Suppressor macrophage (primary cell): ENCODE measurements around the gene VIT.

Experiments
- DNase-seq, 4 experiments: peaks; one replicate each; pipeline ENCODE4 v3.0.0-alpha.2; 2020 to 2022

Gene VIT

DNA sequence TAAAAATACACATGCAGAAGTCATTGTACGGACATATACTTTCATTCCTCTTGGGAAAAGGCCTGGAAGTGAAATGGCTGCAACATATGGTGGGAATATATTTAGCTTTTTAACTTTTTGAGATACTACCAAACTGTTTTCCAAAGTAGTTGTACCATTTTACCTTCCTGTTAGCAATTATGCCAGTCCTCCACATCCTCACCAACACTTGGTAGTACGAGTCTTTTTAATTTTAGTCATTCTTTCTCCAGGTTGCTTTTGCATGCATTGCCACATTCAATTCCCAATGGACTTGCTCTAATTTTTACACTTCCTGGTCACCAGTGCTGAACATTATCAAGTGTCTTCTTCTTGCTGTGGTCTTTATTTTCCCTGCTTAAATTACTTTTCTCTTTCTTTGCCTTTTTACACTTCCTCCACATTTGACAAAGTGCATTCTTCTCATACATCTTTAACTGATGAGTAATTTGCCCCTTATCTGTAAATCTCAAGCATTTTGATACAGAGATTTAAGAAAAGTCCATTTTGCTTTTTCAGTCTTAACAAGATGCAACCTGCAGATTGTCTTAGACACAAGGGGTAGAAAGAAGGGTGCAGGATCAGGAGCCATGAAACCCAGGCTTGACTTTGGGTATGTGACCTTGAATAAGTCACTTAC is 14.5 kb downstream of the VIT start:
- no peak for DNase-seq

DNA sequence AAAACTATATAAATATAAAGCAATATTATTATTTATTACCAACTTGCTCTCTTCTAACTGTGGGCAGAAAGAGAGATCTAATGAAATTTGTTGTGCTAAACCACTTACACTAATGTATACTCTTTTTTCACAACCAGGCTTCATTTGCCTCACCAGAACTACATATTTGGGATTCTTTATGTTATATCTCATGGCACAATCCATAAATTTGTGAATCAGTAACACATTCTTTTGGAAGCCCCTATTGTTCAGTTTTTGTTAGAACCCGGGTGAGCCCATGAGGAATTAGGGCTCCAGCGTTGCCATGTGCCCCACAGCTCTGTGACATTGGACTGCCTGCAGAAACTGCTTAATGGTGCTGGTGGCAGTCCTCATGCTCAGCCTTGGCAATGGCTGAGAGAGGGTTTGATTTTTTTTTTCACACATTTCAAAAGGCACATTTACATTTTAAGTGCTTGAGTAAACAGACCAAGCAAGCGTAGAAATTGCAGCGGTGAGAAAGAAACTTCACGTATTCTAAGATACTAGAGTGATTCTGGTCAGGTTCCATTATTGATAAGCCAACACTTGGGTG is 15.3 kb downstream of the VIT start:
- DNase-seq, result no peak

DNA sequence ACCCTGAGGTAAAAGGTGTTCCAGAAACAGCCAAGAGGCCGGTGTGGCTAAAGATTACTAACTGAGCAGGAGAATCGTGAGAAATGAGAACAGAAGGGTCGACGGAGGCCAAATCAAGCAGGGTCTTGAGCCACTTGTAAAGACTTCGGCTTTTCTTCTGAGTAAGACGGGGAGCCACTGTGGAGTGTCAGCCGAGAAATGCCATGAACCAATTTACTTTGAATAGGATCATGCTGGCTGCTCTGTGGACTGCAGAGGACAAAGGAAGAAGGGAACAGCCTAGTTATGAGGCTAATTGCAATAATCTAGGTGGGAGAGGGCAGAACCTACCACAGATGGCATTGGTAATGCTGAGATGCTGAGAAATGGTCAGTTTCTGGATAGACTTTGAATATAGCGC is 16.8 kb downstream of the VIT start:
- no peak for DNase-seq

DNA sequence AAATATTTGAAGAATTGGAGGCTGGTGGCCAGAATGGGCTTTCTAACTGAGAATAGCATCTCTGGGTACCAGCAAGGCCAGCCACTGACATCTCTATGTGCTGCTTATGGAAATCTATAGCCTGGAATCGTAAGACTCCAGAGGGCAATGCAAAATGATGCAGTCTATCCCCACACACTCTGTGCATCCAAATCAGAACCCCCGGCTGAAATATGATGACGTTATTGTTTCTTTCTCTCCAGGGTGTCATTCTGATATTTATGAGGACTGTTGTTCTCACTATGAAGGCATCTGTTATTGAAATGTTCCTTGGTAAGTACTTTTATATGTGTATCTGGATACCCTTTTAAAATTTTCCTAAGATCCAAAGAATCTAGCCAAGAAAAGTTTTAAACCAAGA is 19.6 kb downstream of the VIT start:
- DNase-seq, result no peak

DNA sequence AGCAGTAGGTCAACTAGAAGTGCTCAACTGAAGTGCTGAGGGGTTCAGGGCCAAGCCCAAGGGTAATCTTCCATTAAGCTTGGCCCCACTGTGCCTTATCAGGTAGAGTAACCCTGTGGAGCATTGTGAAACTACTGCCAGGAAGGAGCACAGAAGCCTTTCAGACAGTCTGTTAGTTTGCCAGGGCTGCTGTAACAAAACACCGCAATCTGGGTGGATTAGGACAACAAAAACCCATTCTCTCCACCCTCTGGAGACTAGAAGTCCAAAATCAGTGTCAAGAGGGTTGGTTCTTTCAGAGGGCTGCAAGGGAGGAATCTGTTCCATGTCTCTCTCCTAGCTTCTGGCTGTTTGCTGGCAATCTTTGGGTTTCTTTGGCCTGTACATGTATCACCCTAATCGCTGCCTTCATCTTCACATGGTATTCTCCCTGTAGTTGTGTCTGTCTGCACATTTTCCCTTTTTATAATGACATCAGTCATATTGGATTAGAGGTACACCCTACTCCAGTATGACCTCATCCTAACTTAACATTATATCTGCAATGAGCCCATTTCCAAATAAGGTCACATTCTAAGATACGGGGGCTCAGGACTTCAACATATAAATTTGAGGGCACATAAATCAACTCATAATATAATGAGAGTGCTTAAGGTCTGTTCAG is 21.2 kb downstream of the VIT start:
- DNase-seq, result no peak

DNA sequence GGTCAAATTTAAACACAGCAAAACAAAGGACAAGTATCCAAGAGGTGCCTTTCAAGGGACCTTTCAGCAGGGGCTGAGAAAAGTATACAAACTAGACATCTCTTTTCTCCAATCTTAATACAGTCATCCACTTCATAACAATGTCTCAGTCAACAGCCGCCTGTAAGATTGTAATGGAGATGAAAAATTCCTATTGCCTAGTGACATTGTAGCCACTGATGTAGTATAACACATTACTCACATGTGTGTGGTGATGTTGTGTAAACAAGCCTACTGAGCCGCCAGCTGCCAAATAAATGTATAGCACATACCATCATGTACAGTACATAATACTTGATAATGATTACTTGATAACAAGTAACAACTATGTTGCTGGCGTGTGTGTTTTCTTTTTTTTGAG is 31.0 kb downstream of the VIT start:
- DNase-seq, result no peak

DNA sequence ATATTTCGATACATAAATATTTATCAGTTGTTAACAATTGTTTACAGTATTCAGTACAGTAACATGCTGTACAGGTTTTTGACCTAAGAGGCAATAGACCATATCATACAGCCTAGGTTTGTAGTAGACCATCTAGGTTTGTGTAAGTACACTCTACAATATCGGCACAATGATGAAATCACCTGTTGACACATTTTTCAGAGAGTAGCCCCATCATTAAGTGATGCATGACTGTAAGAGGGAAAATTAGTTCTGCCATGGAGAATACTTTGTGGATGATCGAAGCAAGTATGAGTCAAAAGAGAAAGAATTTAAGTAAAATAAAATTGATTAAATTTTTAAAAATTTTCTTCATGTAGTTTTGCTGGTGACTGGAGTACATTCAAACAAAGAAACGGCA is 32.6 kb downstream of the VIT start:
- DNase-seq, result no peak

DNA sequence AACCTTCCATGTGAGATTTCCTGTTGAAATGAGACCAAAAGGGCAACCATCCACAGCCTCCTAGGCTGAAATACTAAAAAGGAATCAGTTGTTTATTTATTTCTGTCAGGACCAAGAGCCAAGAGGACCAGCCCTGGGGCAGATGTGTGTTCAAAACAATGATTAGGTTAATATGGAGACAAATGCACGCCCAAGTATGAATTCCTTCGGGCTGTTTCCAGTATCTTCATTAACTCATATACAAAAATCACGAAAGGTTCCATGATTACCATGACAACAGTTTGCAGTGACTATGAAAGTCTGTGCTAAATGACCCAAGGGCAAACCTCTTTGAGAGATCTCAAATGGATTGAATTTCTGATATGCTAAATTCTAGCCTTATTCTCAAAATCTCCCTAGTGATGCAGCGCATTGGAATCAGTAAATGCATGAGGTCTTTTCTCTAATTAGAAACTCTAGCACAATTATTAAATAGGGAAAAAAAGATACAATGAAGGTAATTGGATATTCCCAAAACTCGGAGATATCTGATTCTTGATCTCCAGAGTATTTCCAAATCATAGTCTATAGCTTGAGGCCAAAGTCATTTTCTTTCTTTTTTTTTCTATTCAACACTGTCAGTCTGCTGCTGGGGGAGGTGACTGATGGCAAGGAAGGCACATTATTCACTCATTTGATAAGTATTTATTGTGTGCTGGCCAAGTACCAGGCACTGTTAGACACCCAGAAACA is 35.6 kb downstream of the VIT start:
- no peak for DNase-seq

DNA sequence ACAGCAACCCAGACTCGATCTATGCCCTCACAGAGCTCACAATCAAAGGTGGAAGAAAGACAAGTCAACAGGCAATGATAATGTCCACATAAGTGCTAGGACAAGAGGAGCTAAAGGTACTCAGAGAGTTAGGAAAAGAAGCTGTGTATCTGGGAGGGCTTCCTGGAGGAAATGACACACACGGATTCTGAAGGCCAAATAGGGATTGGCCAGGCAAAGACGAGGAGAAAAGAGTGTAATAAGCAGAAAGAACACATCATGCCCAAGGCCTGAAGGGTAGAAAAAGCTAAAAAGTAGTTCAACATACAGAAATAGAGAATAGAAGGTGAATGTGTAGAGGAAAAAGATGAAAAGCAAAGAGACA is 36.1 kb downstream of the VIT start:
- no peak for DNase-seq

DNA sequence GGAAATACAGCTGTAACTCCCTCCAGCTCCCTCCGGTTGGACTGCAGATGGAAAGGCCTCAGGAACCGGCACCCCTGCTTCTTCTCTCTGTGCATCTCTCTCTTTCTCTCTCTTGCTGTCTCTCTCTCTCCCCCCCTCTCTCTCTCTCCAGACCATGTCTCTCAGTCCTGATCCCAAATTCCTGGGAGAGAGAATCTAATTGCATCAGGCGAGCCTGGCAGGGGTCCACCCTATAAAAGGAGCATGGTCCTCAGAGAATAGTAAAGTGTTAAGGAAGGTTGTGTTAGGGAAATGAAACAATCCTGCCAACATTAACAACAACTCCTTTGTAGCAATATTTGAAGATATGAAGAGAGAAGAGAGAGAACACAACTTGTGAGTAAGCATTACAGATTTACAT is 36.7 kb downstream of the VIT start:
- no peak for DNase-seq

DNA sequence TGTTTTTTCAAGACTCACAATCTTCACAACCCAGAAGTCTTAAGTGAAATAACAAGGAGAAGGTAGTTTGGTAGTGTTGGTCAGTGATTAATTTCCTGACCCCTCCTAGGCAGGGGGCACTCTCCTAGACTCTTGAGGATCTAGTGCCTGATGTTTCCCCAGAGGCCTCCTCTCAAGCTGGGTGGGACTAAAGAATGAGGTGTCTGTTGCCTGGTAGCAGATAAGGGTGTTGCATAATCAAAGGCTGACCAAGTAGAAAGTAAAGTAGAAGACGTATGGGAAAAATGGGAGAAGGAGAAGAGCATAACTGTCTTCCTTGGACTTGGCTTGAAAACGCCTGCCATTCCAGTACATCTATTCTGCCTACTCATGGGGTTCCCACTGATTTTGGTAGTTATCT is 37.8 kb downstream of the VIT start:
- no peak for DNase-seq

DNA sequence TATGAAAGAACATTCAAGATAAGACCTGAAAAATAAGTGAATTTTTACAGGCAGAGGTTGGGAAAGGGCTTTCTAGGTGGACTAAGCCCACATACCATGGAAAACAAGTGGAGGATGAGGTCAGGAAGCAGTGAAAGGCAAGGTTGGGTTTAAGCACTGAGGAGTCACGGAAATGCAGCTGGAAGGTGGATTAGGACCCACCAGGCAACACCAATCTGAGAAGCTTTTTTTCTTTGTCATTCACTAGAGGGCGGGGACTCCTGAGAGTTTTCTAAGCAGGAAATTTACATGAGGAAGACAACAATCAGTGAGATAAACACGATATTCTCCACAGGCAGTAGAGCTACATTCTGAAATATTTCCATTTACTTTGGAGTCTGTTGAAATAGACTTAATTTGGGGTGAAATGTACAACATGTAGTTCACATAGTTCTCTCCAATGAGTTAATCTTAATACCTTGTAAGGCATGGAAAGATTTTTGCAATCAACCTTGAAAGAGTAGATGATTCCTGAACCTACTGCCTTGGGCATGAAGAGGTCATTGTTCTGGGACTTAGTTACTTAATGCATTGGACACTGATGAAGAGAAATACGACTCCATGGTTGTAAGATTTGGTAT is 40.7 kb downstream of the VIT start:
- no peak for DNase-seq

DNA sequence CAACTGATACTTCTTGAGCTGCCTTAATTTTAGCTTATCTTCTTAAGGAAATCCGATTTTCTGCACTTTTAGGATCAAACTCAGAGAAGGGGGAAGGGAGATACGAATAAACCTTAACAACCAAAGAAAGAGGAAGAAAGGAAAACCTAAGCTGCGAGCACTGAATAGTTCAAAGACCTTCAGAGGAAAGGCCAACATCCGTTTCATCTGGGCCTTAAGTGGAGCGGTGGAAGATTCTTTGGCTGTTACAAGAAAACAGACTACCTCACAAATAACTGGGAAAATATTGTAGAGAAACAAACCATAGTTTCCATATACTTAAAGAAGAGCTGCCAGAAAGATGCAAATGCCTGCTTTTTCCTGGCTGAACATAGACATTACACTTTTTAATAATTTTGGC is 43.6 kb downstream of the VIT start:
- DNase-seq, result peak in 1 of 4 experiments; percentile 18

DNA sequence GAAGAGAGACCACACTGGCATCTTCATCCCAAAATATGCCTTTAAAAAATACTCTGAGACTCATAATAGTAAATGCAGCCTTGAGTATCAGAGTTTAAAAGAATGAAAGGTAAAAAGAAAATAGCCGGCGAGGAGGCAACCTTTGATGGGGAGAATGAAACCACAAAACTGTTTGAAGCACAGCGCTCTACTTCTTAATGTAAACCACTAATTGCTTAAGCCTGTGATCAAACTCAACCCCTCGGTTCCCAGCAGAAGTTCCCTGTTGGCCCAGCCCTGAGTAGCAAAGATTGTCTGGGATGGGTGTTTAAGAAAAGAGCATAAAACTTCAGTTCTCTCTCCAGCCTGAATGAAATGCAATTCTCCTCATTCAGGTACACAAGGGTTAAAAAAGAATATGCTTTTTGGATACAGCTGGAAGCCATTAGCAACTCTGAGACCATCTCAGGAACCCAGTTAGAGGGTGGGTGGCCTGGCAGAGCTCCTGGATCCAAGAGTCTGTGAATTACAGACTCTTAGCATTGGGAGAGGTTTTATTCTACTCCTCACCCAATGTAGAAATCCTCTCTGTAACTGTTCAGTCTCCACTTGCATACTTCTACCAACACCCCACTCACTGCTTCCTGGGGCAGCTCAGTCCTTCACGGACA is 44.8 kb downstream of the VIT start:
- DNase-seq, result no peak

DNA sequence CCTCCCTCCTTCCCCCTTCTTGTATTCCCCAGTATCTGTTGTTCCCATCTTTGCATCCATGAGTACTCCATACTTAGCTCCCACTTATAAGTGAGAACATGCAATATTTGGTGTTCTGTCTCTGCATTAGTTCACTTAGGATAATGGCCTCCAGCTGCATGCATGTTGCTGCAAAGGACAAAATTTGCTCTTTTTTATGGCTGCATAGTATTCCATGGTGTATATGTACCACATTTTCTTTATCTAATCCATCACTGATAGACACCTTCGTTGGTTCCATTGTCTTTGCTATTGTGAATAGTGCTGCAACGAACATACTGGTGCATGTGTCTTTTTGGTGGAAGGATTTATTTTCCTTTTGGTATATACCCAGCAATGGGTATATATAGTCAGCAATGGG is 47.4 kb downstream of the VIT start:
- DNase-seq, result no peak

DNA sequence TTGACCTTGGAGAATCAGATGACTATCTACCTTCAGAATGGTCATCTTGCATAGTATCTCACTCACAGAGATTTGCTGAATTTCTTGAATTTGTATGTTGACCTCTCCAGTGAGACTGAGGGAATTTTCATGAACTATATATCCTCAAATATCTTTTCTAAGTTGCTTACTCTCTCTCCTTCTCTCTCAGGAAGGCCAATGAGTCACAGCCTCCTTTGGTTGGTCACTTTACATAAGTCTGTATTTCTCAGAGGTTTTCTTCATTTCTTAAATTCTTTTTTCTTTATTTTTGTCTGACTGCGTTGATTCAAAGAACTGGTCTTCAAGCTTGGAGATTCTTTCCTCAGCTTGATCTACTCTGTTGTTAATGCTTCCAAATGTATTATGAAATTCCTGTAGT is 51.7 kb downstream of the VIT start:
- no peak for DNase-seq

DNA sequence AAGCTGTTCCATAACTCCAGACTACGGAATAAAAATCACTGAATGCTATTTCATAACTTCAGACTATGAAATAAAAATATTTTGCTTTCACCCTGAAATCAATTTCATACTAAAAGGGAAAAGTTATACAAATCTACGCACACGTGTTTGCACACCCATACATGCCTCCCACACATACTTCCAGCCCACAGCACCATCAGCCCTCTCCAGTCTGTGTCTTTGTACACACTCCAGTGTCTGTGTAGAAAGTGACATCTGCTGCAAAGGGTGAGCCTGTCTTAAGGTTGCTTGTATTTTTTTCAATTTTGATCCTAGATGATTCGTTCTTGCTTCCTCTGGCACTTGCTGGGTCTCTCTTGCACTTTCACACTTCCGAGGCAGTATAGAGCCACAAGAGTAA is 53.6 kb downstream of the VIT start:
- no peak for DNase-seq

DNA sequence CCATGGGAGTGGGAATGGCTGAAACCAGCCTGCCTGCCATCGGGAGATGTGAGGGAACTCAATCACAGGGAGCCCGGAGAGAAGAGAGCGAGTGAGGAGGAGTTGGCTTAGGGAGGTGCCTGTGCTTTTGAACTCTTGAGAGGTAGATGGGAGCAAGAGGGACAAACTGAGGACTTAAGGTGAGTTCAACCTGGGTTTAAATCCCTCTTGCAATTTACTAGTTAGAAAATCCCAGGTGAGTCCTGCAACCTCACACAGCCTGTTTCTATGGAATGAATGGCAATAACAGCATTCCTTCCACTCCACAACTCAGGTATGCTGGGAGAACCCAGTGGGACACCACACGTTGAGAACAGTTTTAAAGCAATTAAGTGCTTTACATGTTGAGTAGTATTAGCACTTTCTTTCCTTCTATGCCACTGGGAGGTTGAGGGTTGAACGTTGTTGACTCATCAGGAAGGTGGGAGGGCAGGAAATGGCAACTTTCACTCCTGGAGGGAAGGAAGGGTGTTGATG is 57.3 kb downstream of the VIT start:
- DNase-seq, result no peak

DNA sequence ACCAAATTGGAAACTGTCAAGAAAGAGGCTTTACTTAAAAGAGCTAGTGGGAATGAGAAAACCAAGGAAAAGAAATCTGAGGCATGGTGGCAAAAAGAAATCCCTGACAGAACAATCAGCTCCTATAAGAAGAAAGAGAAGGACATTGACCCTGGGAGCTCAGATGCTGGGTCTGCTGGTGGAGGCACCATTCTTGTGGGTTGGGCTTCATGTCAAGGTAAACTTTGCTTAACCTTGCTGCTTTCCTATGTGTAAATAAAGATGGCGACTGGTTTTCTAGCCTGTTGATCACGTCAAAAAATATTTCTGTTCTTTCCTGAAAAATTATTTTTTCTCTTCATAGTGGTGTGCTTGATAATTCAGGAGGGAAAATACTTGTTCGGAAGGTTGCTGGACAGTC is 58.1 kb downstream of the VIT start:
- no peak for DNase-seq

DNA sequence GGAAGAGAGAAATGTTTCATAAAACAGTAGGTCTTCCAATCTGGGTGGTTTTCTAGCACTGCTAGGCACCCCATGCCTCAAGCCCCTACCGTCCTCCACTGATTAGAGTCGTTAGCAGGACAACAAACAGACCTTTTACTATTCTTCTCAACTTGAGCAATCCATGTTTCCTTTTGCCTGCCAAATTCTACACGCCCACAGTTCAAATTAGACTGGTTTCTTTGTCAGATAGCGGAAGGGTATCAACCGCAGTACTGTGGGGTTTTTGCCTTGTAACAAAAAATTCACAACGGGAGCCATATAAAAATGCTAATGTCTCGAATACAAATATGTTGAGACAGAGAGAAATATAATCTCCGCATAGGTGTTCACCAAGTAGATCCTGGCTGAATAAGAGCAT is 59.9 kb downstream of the VIT start:
- DNase-seq, result no peak

DNA sequence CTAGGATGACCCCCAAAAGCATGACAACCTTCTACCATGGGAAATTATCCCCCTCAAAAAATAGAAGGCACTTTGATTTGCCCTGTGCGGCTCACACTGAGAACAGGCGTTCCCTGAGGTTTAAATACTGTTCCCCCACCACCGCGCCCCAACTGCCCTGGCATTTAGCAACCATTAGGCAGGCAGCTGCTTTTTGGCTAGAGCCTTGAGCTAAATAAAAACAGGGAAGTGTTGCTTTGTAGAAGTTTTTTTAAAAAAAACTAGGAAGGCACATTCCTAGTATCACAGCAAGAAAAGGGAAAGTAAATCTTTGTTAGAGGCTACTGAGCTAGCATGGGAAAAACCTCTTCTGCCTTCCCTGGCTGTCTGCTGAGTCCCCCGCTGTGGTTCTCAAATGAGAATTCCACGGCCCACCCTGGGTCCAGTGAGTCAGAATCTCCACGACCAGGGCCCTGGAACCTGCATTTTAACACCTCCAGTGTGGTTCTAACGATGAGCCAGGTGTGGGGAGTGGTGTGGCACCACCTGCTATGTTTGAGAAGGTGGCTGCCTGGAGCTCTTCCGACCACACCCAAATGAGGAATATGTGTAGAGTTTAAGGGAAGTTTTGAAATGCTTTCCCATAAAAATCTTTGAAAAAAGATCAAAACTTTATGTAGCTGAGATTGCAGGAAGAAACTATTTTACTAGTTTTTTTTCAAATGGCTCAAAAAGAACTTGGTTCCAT is 66.4 kb downstream of the VIT start:
- peak in 2 of 4 experiments; percentile 42 to 46 for DNase-seq

DNA sequence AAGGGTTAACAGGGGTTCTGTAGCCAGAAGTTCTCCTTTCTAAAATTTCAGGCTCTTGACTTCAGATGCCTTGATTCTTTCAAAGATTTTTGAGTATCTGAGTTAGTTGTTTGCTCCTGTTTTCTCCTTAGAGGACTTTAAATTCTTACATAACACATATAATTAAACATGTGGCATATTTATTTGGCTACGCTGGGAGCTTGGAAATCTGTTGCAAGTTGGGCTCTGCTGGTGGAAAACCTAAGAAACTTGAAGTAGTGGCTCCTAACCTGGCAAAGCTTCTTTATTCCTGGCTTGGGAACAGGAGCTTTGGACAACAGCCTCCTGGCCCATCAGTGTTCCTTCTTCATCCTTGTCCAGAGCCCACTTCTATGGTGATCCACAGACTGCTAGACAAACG is 72.6 kb downstream of the VIT start:
- no peak for DNase-seq
